MCF 10A (cell line): ENCODE data around the gene TIAM1. TPM values are rescaled to one million over a fixed set of nuclear protein-coding genes. Genes with fewer than 3 reads are reported as not detected.

Experiments used
- BruUV-seq: library from RNA; stranded (reverse); fragments of 400-500 nt; replicated peaks from 2 replicates; lab custom pipeline; 2021; lab: Mats Ljungman, UMichigan
- CTCF ChIA-PET: fragments of 300-600 bp; sonication (Branson Sonifier 250); formaldehyde crosslinking; extraction: SDS; loops from one replicate; lab custom pipeline; 2021; ENCODE audit warnings: antibody characterized with exemption, inconsistent platforms; lab: Yijun Ruan, JAX
- POLR2A ChIA-PET: fragments of 300-600, 350-650 bp; sonication (Branson Sonifier 250); formaldehyde crosslinking; extraction: SDS; loops from one replicate; lab custom pipeline; 2020; ENCODE audit warnings: antibody characterized with exemption, inconsistent platforms; lab: Yijun Ruan, JAX
- DNase-seq: peaks from one replicate; pipeline ENCODE4 v3.0.0-alpha.2; 2018; ENCODE audit not compliant: unreplicated experiment
- H3K27ac Mint-ChIP-seq: one replicate; pipeline ENCODE4 v1.8.0; 2022; ENCODE audit warnings: mild to moderate bottlenecking, low read depth, mixed read lengths; ENCODE audit not compliant: unreplicated experiment
- H3K27me3 Mint-ChIP-seq: one replicate; pipeline ENCODE4 v1.8.0; 2022; ENCODE audit warnings: mixed read lengths; ENCODE audit not compliant: insufficient read depth, unreplicated experiment
- H3K36me3 Mint-ChIP-seq: one replicate; pipeline ENCODE4 v1.8.0; 2022; ENCODE audit warnings: mild to moderate bottlenecking, moderate library complexity, mixed read lengths; ENCODE audit not compliant: insufficient read depth, unreplicated experiment
- H3K4me1 Mint-ChIP-seq: one replicate; pipeline ENCODE4 v1.8.0; 2022; ENCODE audit warnings: mixed read lengths; ENCODE audit not compliant: insufficient read depth, unreplicated experiment
- H3K4me3 Mint-ChIP-seq: one replicate; pipeline ENCODE4 v1.8.0; 2022; ENCODE audit warnings: mild to moderate bottlenecking, moderate library complexity, mixed read lengths; ENCODE audit not compliant: unreplicated experiment
- H3K9me3 Mint-ChIP-seq: one replicate; pipeline ENCODE4 v1.8.0; 2022; ENCODE audit warnings: mixed read lengths; ENCODE audit not compliant: unreplicated experiment
- intact Hi-C: fragments of 100-400 bp; cut with micrococcal nuclease; formaldehyde crosslinking; loops from 2 replicates; pipeline ENCODE4 v1.14.1; 2022
- total RNA-seq: library from RNA; stranded (reverse); gene quantifications from 2 replicates; pipeline ENCODE4 v1.2.3, GENCODE V29; 2022
- TF ChIP-seq, protein P1 (sequence below): fragments of 200-600 bp; IDR thresholded peaks from one replicate; pipeline ENCODE4 v1.8.0; 2022; ENCODE audit warnings: antibody characterized with exemption, mild to moderate bottlenecking; ENCODE audit not compliant: unreplicated experiment

Gene TIAM1
- total RNA-seq, 1 experiment from 2014 or later, result 9.8 TPM

DNA sequence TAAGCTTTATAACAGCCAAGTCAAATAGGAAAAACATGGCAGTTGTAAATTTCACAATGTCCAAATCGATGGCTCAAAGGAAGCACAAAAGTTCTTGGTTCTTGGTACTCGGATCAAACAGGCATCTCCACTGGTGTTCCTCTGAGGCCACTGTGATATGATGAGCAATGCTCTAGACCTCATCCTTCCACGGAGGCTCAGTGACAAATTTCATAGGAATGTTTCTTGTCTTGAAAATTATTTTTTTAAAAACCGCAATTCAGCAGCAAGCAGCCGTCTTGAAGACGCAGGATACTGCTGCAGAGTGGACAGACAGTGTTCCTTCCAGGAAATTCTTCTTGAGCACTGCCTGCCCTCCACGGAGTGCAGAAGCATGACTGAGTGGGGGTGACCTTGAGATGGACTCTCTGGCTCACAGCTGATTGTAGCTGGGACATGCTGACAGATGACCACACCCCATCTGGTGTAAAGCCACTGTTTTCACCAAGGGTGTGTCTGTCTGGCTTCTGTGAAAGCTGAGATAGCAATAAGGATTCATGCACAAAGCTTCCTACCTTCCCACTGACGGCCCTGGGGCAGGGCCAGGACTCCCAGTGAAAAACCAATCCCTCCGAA, 61.9 kb downstream of the TIAM1 start:
- H3K27me3 Mint-ChIP-seq, result no peaks in the 10 kb centered on the region
- POLR2A ChIA-PET, result interaction anchor here (0.6 to 1.5 kb wide), 5 partner anchors 9 to 63 kb away, joined by 3 to 6 read pairs (median 3); no protein-coding TSS in a partner anchor
- CTCF ChIA-PET, result interaction anchor here (0.9 to 1.5 kb wide), 2 partner anchors 10 to 67 kb away, joined by 3 to 4 read pairs; no protein-coding TSS in a partner anchor
- TF ChIP-seq, protein P1, sequence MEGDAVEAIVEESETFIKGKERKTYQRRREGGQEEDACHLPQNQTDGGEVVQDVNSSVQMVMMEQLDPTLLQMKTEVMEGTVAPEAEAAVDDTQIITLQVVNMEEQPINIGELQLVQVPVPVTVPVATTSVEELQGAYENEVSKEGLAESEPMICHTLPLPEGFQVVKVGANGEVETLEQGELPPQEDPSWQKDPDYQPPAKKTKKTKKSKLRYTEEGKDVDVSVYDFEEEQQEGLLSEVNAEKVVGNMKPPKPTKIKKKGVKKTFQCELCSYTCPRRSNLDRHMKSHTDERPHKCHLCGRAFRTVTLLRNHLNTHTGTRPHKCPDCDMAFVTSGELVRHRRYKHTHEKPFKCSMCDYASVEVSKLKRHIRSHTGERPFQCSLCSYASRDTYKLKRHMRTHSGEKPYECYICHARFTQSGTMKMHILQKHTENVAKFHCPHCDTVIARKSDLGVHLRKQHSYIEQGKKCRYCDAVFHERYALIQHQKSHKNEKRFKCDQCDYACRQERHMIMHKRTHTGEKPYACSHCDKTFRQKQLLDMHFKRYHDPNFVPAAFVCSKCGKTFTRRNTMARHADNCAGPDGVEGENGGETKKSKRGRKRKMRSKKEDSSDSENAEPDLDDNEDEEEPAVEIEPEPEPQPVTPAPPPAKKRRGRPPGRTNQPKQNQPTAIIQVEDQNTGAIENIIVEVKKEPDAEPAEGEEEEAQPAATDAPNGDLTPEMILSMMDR, result no peak
- BruUV-seq, result no TSS peak
- intact Hi-C loops, result loop anchor here (5.0 kb wide), 1 partner anchor 60 kb away; the partner anchor contains the start of gene TIAM1
- no peaks in the 10 kb centered on the region for H3K36me3 Mint-ChIP-seq
- DNase-seq, result peak; percentile 69
- H3K4me1 Mint-ChIP-seq, result peaks cover 18% of the 10 kb centered on the region
- H3K9me3 Mint-ChIP-seq, result peaks cover 7% of the 10 kb centered on the region
- peak overlapping the region; percentile 69 for H3K4me3 Mint-ChIP-seq
- H3K27ac Mint-ChIP-seq, result peak overlapping the region; percentile 93

DNA sequence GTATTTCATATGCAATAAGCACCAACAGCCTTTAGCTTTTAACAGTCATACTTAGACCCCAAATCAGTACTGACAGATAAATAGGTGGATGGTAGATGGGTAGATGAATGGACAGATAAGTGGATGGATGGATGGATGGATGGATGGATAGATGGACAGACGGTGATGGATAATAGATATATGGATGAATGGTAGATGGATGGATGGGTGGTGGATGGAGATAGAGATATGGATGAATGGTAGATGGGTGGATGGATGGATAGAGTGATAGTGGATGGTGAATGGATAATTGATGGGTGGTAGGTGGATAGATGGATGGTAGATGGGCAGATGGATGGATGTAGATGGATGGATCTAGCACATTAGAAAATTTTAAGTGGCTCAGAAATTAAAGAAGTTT, 62.5 kb downstream of the TIAM1 start:
- BruUV-seq, result no TSS peak
- ChIA-PET POLR2A (interaction anchor here (0.6 to 1.3 kb wide), 2 partner anchors 12 to 27 kb away, joined by 3 read pairs; no protein-coding TSS in a partner anchor), CTCF (interaction anchor here (0.6 to 0.9 kb wide), 2 partner anchors 65 to 68 kb away, joined by 3 to 4 read pairs; no protein-coding TSS in a partner anchor)
- TF ChIP-seq, protein P1, result no peak
- no peak for DNase-seq
- Mint-ChIP-seq H3K9me3 (peaks cover 7% of the 10 kb centered on the region), H3K36me3 (no peaks in the 10 kb centered on the region), H3K27me3 (no peaks in the 10 kb centered on the region), H3K27ac (peak overlapping the region; percentile 2), H3K4me1 (peaks cover 18% of the 10 kb centered on the region), H3K4me3 (no peak overlapping the region)
- intact Hi-C loops, result loop anchor here (5.0 kb wide), 1 partner anchor 61 kb away; the partner anchor contains the start of gene TIAM1

DNA sequence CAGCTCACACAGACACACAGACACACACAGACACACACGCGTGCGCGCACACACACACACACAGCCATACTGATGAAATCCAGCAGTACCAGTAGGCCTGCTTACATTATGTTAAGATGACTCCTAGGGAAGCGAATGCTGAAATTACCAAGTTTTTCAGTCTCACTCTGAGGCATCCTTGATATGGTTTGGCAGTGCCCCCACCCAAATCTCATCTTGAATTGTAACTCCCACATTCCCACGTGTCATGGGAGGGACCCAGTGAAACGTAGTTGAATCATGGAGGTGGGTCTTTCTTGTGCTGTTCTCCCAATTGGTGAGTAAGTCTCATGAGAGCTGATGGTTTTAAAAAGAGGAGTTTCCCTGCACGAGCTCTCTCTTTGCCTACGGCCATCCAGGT, 64.1 kb downstream of the TIAM1 start:
- ChIA-PET CTCF (interaction anchor here (0.6 to 0.8 kb wide), 2 partner anchors 78 to 279 kb away, joined by 5 to 6 read pairs; no protein-coding TSS in a partner anchor), POLR2A (no interaction called here)
- DNase-seq, result no peak
- Mint-ChIP-seq H3K4me3 (no peak overlapping the region), H3K27ac (no peak overlapping the region), H3K36me3 (no peaks in the 10 kb centered on the region), H3K9me3 (peaks cover 7% of the 10 kb centered on the region), H3K27me3 (no peaks in the 10 kb centered on the region), H3K4me1 (peaks cover 18% of the 10 kb centered on the region)
- TF ChIP-seq, protein P1, result no peak
- no TSS peak for BruUV-seq
- intact Hi-C loops, result loop anchor here (5.0 kb wide), 1 partner anchor 62 kb away; the partner anchor contains the start of gene TIAM1

DNA sequence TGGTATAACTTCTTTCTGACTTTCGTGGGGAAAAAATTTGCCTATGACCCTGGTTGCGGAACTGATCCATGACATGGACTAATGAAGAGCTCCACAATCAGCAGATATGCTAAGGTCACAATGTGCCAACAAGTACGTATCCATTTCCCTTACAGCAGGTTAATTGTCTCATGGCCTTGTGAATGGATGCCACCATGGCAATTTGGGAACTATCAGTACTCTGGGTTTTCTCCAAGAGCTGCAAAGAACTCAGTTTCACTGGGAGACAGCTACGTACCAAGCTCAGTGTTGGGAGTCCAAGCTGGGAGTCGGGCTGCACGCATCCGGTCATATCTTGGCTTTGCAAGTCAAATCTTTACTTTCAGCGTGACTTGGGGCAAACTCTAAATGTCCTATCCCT, 64.8 kb downstream of the TIAM1 start:
- Mint-ChIP-seq H3K9me3 (peaks cover 7% of the 10 kb centered on the region), H3K36me3 (no peaks in the 10 kb centered on the region), H3K4me1 (peaks cover 18% of the 10 kb centered on the region), H3K27ac (no peak overlapping the region), H3K4me3 (no peak overlapping the region), H3K27me3 (no peaks in the 10 kb centered on the region)
- intact Hi-C loops, result no loop called here
- DNase-seq, result no peak
- TF ChIP-seq, protein P1, result no peak
- BruUV-seq, result no TSS peak
- ChIA-PET CTCF (interaction anchor here (0.7 to 1.0 kb wide), 3 partner anchors 280 to 427 kb away, joined by 4 to 5 read pairs (median 5); no protein-coding TSS in a partner anchor), POLR2A (no interaction called here)
